BJ (cell line): ENCODE data around the gene TNFRSF21. TPM values are rescaled to one million over a fixed set of nuclear protein-coding genes. Genes with fewer than 3 reads are reported as not detected.
"Not testable (repeated sequence)": the region's sequence is repeated elsewhere in the genome, so short reads cannot be mapped to it uniquely, and the experiment has no call there.

ENCODE experiments used
- CTCF ChIA-PET: fragments of 350-600 bp; formaldehyde crosslinking; extraction: SDS; loops from one replicate; lab custom pipeline; 2021; ENCODE audit warnings: antibody characterized with exemption, inconsistent platforms; lab: Yijun Ruan, JAX
- POLR2A ChIA-PET: fragments of 300-600 bp; sonication (Branson Sonifier 250); formaldehyde crosslinking; extraction: SDS; loops from one replicate; lab custom pipeline; 2021; ENCODE audit warnings: antibody characterized with exemption; lab: Charles Lee
- DNase-seq: peaks from one replicate; pipeline ENCODE4 v3.0.0-alpha.2; 2011; ENCODE audit warnings: low read depth
- H3K27me3 ChIP-seq: 2 replicates; pipeline ENCODE4 v1.6.0; 2011; ENCODE audit warnings: low read length; ENCODE audit not compliant: control insufficient read depth, insufficient read depth
- H3K36me3 ChIP-seq: 2 replicates; pipeline ENCODE4 v1.5.1; 2011; ENCODE audit warnings: low read length; ENCODE audit not compliant: control insufficient read depth, insufficient read depth
- H3K4me3 ChIP-seq: 2 replicates; pipeline ENCODE4 v1.5.1; 2011; ENCODE audit warnings: low read depth, mild to moderate bottlenecking, control low read depth, low read length
- CTCF ChIP-seq: IDR thresholded peaks from 2 replicates; pipeline ENCODE4 v1.5.1; 2011; ENCODE audit warnings: low read depth, mild to moderate bottlenecking, control low read depth, inconsistent platforms, low read length, moderate library complexity; ENCODE audit not compliant: insufficient read depth
- polyA plus RNA-seq: library from polyadenylated mRNA; depleted of rRNA; stranded (reverse); fragments of >200 nt; gene quantifications from 2 replicates; pipeline ENCODE4 v1.2.3, GENCODE V29; 2011

TNFRSF21 gene
- polyA plus RNA-seq, 1 experiment: 3.6 TPM

DNA sequence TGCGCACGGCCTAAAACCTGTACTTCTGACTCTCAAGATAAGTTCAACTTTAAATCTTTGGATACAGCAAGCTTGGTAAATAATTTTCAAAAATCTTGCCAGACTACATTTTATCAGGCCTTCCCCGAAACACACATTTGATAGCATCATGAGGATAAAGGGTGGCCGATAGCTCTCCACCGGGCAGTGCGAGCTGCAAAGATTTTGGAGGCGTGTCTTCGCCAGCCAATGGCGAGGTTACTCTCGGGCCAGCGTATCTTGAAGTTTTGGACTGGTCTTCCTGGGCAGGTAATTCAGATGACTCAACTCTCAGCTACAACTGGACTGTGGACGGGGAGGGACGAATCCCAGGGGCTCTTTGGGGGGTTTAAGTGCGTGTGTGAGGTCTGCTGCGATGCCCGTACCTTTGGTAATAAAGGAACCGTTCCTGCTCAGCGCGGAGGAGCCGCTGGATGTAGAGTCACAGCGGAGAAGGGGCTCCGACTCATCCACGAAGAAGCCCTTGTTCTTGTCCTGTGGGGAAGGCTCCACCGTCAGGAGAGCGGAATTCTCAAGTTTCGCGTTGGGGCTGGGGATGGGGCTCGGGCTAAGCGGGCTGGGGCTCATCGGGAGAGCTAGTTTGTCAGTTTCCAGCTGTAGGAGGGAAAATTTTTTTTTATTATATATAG is 75.3 kb downstream of the TNFRSF21 start:
- H3K4me3 ChIP-seq: no peak overlapping the region
- no peaks in the 10 kb centered on the region for H3K27me3 ChIP-seq
- TF ChIP-seq CTCF: no peak
- DNase-seq: no peak
- ChIA-PET POLR2A (no interaction called here), CTCF (interaction anchor here (1.0 to 1.8 kb wide), 2 partner anchors 12 to 136 kb away, joined by 3 to 5 read pairs; no protein-coding TSS in a partner anchor)
- no peaks in the 10 kb centered on the region; the same call in 1 of the 2 replicates for H3K36me3 ChIP-seq

- Histone ChIP-seq H3K27me3 (no peaks in the 10 kb centered on the region), H3K4me3 (no peak overlapping the region), H3K36me3 (no peaks in the 10 kb centered on the region; the same call in 1 of the 2 replicates)
- no peak for TF ChIP-seq CTCF
- DNase-seq: no peak
- ChIA-PET POLR2A (no interaction called here), CTCF (no interaction called here)
Observed at GRCh38 chr6:47231151-47231550, 78.6 kb downstream of the TNFRSF21 start.

DNA sequence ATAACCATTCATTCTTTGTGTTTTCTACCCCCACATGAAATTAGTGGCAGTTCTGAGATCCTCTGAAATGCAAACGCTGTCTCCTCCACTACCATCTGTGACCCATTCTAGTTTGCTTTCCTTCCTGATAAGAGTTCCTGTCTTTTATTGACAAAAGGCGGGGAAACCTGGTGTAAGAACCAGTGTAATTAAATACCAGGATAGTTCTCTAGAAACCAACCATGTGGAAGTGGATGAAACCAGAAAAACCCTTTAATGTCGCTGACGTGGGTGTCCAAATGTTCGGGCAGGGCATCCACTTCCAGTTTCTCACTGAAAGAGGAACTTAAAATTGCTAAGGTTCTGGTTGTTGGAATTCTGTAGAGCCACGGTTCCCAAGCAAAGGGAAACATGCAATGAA is 79.1 kb downstream of the TNFRSF21 start:
- no peaks in the 10 kb centered on the region; the same call in 1 of the 2 replicates for H3K36me3 ChIP-seq
- no peak for TF ChIP-seq CTCF
- ChIA-PET CTCF (no interaction called here), POLR2A (no interaction called here)
- H3K4me3 ChIP-seq: no peak overlapping the region
- H3K27me3 ChIP-seq: no peaks in the 10 kb centered on the region
- DNase-seq: no peak

- POLR2A ChIA-PET: no interaction called here
- Histone ChIP-seq H3K4me3 (no peak overlapping the region), H3K36me3 (no peaks in the 10 kb centered on the region; the same call in 1 of the 2 replicates), H3K27me3 (no peaks in the 10 kb centered on the region)
- CTCF ChIA-PET: interaction anchor here (1.1 kb wide), 1 partner anchor 18 kb away, joined by 3 read pairs; no protein-coding TSS in a partner anchor
- TF ChIP-seq CTCF: no peak
- no peak for DNase-seq
Observed at GRCh38 chr6:47229255-47229654, 80.5 kb downstream of the TNFRSF21 start.

GRCh38 chr6:47228093-47228492 is 81.6 kb downstream of the TNFRSF21 start:
- H3K27me3 ChIP-seq, POLR2A ChIA-PET, H3K4me3 ChIP-seq, DNase-seq, H3K36me3 ChIP-seq: not testable (repeated sequence)
- CTCF ChIA-PET: interaction anchor here (1.1 kb wide), 1 partner anchor 19 kb away, joined by 3 read pairs; no protein-coding TSS in a partner anchor

GRCh38 chr6:47223251-47223650 is 86.5 kb downstream of the TNFRSF21 start:
- CTCF ChIA-PET: interaction anchor here (0.7 kb wide), 1 partner anchor 29 kb away, joined by 3 read pairs; no protein-coding TSS in a partner anchor
- H3K4me3 ChIP-seq, H3K36me3 ChIP-seq, H3K27me3 ChIP-seq, DNase-seq, POLR2A ChIA-PET: not testable (repeated sequence)
